Loucy (cell line): ENCODE results near the gene TAPBP.

Experiments used
- H2AFZ ChIP-seq: fragments of 200-600 bp; sonication (generic); 2 replicates; pipeline ENCODE4 v1.6.0; 2016; ENCODE audit warnings: antibody characterized with exemption, mild to moderate bottlenecking, low read length, moderate library complexity
- H3F3A ChIP-seq: fragments of 200-600 bp; 2 replicates; pipeline ENCODE4 v1.6.0; 2016; ENCODE audit warnings: antibody characterized with exemption, low read depth, mild to moderate bottlenecking
- H3K27me3 ChIP-seq: fragments of 200-600 bp; sonication (generic); 2 replicates; pipeline ENCODE4 v1.6.1; 2014; ENCODE audit warnings: low read length, mild to moderate bottlenecking; ENCODE audit not compliant: insufficient read depth, poor library complexity, severe bottlenecking
- H3K36me3 ChIP-seq: fragments of 200-600 bp; sonication (generic); 2 replicates; pipeline ENCODE4 v1.6.1; 2016; ENCODE audit warnings: low read length; ENCODE audit not compliant: insufficient read depth
- H3K4me1 ChIP-seq: fragments of 200-600 bp; sonication (generic); 2 replicates; pipeline ENCODE4 v1.5.1; 2014; ENCODE audit warnings: low read length, mild to moderate bottlenecking; ENCODE audit not compliant: insufficient read depth, poor library complexity, severe bottlenecking
- H3K4me2 ChIP-seq: fragments of 200-600 bp; sonication (generic); 2 replicates; pipeline ENCODE4 v1.6.0; 2014; ENCODE audit warnings: antibody characterized with exemption, low read length, low read depth, mild to moderate bottlenecking; ENCODE audit not compliant: poor library complexity, severe bottlenecking
- H3K4me3 ChIP-seq: fragments of 200-600 bp; sonication (generic); 2 replicates; pipeline ENCODE4 v1.5.1; 2014; ENCODE audit warnings: low read length, mild to moderate bottlenecking, mixed read lengths; ENCODE audit not compliant: poor library complexity, severe bottlenecking
- H3K79me2 ChIP-seq: fragments of 200-600 bp; sonication (generic); 2 replicates; pipeline ENCODE4 v1.6.1; 2014; ENCODE audit warnings: low read length; ENCODE audit not compliant: insufficient read depth
- H3K9ac ChIP-seq: fragments of 200-600 bp; sonication (generic); 2 replicates; pipeline ENCODE4 v1.6.0; 2014; ENCODE audit warnings: mild to moderate bottlenecking, low read depth, low read length, moderate library complexity; ENCODE audit not compliant: poor library complexity, severe bottlenecking
- H3K9me2 ChIP-seq: fragments of 200-600 bp; sonication (generic); replicated peaks from 2 replicates; pipeline ENCODE4 v1.6.1; 2016; ENCODE audit warnings: low read depth, low read length, mixed read lengths
- H3K9me3 ChIP-seq: fragments of 200-600 bp; sonication (generic); 2 replicates; pipeline ENCODE4 v1.6.1; 2014; ENCODE audit warnings: mild to moderate bottlenecking, antibody characterized with exemption, low read length, low read depth; ENCODE audit not compliant: insufficient read depth
- H4K20me1 ChIP-seq: fragments of 200-600 bp; sonication (generic); 2 replicates; pipeline ENCODE4 v1.6.0; 2014; ENCODE audit warnings: antibody characterized with exemption, low read length, mild to moderate bottlenecking; ENCODE audit not compliant: insufficient read depth, poor library complexity, severe bottlenecking
- CTCF ChIP-seq: fragments of 200-600 bp; sonication (generic); conservative IDR thresholded peaks from 2 replicates; pipeline ENCODE4 v1.5.1; 2014; ENCODE audit warnings: mild to moderate bottlenecking, antibody characterized with exemption, low read length
- EZH2phosphoT487 ChIP-seq: fragments of 200-600 bp; IDR thresholded peaks from 2 replicates; pipeline ENCODE4 v1.6.1; 2018; ENCODE audit warnings: antibody characterized with exemption, mild to moderate bottlenecking, moderate library complexity, borderline replicate concordance

The TAPBP gene

GRCh38 chr6:33333666-33334065 lies 19.8 kb upstream of the TAPBP start:
- H3K9ac ChIP-seq, result no peak overlapping the region
- no peaks in the 10 kb centered on the region for H3K27me3 ChIP-seq
- no peaks in the 10 kb centered on the region for H3K9me3 ChIP-seq
- no peak overlapping the region for H3K4me3 ChIP-seq
- H2AFZ ChIP-seq, result no peak overlapping the region
- H3K4me1 ChIP-seq, result no peaks in the 10 kb centered on the region
- no peaks in the 10 kb centered on the region for H3K36me3 ChIP-seq
- H3K9me2 ChIP-seq, result no peaks in the 10 kb centered on the region
- no peak for TF ChIP-seq EZH2phosphoT487
- TF ChIP-seq CTCF, result no peak
- no peaks in the 10 kb centered on the region for H3K79me2 ChIP-seq
- H3K4me2 ChIP-seq, result no peak overlapping the region
- H3F3A ChIP-seq, result no peaks in the 10 kb centered on the region
- H4K20me1 ChIP-seq, result no peaks in the 10 kb centered on the region

GRCh38 chr6:33330736-33331135 lies 16.9 kb upstream of the TAPBP start:
- H3K36me3 ChIP-seq, result no peaks in the 10 kb centered on the region
- H3K4me2 ChIP-seq, result no peak overlapping the region
- H3K9ac ChIP-seq, result no peak overlapping the region
- no peak overlapping the region for H3K4me3 ChIP-seq
- H3K27me3 ChIP-seq, result no peaks in the 10 kb centered on the region
- H3K79me2 ChIP-seq, result no peaks in the 10 kb centered on the region
- no peak for TF ChIP-seq CTCF
- TF ChIP-seq EZH2phosphoT487, result no peak
- no peaks in the 10 kb centered on the region for H3F3A ChIP-seq
- H3K9me3 ChIP-seq, result no peaks in the 10 kb centered on the region
- H2AFZ ChIP-seq, result no peak overlapping the region
- H3K9me2 ChIP-seq, result no peaks in the 10 kb centered on the region
- H3K4me1 ChIP-seq, result no peaks in the 10 kb centered on the region
- H4K20me1 ChIP-seq, result no peaks in the 10 kb centered on the region

GRCh38 chr6:33329058-33329457 lies 15.2 kb upstream of the TAPBP start:
- TF ChIP-seq EZH2phosphoT487, result no peak

GRCh38 chr6:33324125-33324524 lies 10.2 kb upstream of the TAPBP start:
- no peak overlapping the region for H2AFZ ChIP-seq

More at GRCh38 chr6:33329058-33329457, 15.2 kb upstream of the TAPBP start:
- Histone ChIP-seq H3K36me3 (no peaks in the 10 kb centered on the region), H3K27me3 (no peaks in the 10 kb centered on the region), H4K20me1 (no peaks in the 10 kb centered on the region), H3K4me1 (peaks cover 2% of the 10 kb centered on the region), H3K9ac (no peak overlapping the region), H2AFZ (no peak overlapping the region), H3K9me3 (no peaks in the 10 kb centered on the region), H3K4me2 (no peak overlapping the region), H3K9me2 (no peaks in the 10 kb centered on the region), H3K79me2 (no peaks in the 10 kb centered on the region), H3K4me3 (no peak overlapping the region), H3F3A (no peaks in the 10 kb centered on the region)

More at GRCh38 chr6:33324125-33324524, 10.2 kb upstream of the TAPBP start:
- H3F3A ChIP-seq, result no peaks in the 10 kb centered on the region
- H3K9me2 ChIP-seq, result no peaks in the 10 kb centered on the region
- H3K27me3 ChIP-seq, result no peaks in the 10 kb centered on the region
- H3K9ac ChIP-seq, result peak overlapping the region; percentile 49
- H3K4me2 ChIP-seq, result peak overlapping the region; percentile 76
- H3K4me1 ChIP-seq, result peaks cover 38% of the 10 kb centered on the region
- H3K36me3 ChIP-seq, result peaks cover 17% of the 10 kb centered on the region; the same call in 1 of the 2 replicates
- H3K9me3 ChIP-seq, result no peaks in the 10 kb centered on the region
- peaks cover 21% of the 10 kb centered on the region for H4K20me1 ChIP-seq
- peaks cover 36% of the 10 kb centered on the region for H3K79me2 ChIP-seq
- TF ChIP-seq EZH2phosphoT487, result no peak
- peak overlapping the region; percentile 92 for H3K4me3 ChIP-seq
